Fibroblast of skin of scalp (primary cell): ENCODE results near the gene C16orf54.
"Not testable (repeated sequence)": the region's sequence is repeated elsewhere in the genome, so short reads cannot be mapped to it uniquely, and the experiment has no call there.

Experiments used
- DNase-seq: peaks from one replicate; pipeline ENCODE4 v3.0.0-alpha.2; 2013

C16orf54 gene

DNA sequence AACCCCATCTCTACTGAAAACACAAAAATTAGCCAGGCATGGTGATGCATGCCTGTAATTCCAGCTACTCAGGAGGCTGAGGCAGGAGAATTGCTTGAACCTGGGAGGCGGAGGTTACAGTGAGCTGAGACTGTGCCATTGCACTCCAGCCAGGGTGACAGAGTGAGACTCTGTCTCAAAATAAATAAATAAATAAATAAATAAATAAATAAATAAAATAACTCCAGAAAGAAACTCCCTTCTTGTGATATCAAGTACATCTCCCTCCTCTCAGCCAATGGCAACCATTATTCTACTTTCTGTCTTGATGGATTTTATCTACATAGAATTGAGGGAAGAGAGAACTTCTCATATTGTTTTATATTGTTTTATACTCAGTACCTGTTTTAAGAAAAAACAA lies 38.6 kb downstream of the C16orf54 start:
- DNase-seq: not testable (repeated sequence)

DNA sequence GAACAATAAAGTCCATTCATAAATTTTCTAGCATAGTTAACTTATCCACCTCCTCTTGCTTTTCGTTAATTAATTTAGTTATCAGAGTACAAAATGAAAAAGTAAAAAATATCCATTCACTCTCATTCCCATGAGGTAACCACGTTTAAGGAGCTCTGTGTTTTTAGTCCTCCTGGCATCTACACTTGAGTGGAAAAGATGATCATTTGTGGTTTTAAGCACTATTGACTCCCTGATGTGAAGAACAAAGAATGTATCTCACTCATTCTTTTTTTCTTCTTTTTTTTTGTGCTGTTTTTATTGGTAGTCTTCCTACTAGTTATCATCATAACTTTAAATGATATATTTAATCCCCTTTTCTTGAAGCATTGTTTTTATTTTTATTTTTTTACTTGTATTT lies 40.8 kb downstream of the C16orf54 start:
- no peak for DNase-seq

DNA sequence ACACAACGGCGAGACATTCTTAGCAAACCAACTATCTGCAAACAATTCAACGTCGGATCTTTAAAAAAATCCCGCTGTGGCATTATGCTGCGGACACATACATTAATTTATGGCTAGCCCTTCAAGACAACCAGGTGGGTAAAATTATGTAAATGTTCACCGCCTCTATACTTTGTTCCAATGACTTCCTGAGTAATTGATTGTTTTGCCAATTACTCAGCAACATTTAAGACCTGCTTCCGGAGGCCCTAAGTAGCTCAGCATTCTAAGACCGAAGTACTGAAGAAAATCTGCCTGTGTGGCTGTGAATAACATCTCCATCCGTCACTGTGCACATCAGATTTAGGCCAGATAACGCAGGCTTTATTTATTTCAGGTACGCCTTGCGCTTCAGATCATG lies 43.5 kb downstream of the C16orf54 start:
- no peak for DNase-seq

DNA sequence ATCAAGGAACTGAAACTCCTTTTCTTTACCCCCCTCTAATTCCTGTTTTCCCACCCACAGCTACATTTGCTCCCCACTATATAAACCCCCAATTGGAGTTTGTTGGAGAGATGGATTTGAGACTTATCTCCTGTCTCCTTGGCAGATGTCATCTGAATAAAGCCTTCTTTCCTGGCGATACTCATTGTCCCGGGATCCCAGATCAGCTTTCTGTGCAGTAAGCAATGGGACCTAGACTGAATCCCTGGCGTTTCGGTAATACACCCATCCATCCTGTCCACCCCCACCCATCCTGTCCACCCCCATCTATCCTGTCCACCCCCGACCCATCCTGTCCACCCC lies 44.6 kb downstream of the C16orf54 start:
- no peak for DNase-seq

DNA sequence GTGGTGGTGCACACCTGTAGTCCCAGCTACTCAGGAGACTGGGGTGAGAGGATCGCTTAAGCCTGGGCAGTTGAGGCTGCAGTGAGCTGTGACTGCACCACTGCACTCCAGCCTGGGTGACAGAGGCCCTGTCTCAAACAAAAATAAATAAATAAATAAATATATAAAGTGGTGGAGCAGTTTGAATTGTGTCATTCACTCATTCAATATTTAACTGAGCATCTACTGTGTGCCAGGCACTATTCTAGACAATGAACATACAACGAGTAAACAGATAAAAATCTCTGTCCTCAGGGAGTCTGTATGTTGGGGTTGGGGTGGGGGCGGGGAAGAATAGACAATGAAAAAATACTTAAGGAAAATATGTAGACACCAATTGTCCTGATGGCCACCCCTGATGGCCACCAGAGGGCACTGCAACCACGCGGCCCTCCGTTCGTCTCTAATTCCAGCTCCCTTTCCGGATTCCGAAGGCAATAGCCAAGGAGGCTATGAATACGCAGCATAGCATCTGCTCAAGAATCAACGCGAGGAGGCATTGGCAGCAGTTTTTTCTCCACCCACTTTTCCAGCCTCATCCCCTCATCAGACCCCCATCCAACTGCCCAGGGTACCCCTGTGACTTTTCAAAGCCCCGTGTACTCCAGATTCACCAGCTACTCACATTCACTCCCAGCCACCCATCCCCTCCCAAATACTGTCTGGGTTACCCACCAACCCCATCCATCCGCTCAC lies 45.4 kb downstream of the C16orf54 start:
- DNase-seq: peak; percentile 88

DNA sequence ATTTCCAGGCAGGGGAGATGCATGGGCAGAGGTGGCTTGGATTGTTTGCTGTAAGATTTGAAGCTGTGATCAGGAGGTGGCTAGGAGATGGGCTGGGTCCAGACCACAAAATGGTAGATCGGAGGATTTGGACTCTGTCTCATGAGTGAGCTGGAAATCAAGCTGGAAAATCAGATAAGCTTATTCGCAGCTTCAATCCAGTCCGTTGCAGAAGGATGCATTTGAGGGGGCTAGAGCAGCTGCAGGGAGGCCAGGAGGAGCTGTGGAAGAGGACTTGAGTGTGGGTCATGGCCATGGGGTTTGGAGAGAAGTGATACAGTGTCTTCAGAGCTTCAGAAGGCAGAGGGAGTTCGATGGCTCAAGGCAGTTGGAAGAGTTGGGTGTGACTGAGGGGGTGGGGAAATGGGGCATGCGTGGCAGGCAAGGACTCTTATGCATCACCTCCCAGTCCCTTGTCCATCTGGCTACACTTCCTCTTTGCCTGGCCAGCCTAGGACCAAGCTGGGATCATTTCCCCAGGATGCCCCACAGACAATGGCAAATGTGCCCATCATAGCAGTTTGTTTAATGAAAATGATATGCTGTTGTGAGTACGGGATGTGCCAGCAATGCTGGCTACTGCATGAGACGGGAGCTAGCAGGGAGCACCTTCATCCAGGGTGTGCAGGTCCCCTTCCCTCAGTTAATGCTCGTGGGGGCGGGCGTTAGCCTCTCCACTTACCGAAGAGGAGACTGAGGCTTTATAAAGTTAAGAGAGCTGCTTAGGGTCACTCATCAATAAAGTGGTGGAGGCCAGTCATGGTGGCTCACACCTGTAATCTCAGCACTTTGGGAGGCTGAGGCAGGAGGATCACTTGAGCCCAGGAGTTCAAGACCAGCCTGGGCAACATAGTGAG lies 46.2 kb downstream of the C16orf54 start:
- no peak for DNase-seq

DNA sequence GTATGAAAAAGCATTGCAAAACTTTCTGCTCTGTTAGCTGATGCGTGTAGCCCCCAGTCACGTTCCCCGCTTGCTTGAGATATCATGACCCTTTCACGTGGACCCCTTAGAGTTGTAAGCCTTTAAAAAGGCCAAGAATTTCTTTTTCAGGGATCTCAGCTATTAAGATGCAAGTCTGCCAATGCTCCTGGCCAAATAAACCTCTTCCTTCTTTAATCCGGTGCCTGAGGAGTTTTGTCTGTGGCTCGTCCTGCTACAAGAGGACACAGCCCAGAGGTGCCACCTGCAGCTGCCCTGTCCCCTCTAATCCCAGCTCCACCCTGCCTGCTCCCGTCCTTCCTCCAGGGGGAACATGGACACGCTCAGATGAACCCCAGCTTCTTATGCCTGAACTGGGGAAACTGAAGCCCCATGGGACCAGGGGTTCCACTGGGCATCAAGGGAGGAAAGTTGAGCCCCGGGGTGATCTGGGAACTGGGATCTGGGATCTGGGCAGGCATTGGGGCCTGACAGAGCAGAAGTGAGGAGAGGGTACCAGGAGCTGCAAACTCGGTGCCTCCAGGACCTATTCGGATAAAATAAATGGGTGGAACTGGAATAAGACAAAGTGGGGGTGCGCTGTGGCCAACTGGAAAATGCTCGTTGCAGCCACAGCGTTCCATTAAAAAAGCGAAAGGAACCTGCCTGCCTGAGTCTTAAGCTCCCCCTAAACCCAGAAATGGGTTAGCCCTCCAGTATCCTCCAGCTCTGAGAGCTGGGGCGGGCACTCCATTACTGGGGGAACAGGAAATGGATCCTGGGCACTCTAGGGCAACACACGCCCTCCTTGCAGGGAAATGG lies 47.1 kb downstream of the C16orf54 start:
- no peak for DNase-seq

DNA sequence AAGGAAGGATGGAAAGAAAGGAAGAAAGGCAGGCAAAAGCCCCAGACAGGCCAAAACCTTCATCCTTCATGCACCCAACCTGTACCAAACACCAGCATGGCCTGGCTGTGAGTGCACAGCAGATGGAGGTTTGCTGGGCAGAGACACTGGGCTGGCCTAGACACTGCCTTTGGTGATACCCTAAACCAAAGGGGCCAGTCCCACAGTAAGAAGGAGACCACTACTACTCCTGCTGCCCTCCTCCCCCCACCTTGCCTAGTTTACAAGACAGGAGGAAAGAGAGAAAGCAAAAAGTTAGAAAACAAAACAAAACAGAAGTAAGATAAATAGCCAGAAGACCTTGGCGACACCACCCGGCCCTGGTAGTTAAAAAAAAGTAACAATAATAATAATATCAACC lies 47.7 kb downstream of the C16orf54 start:
- DNase-seq: no peak

DNA sequence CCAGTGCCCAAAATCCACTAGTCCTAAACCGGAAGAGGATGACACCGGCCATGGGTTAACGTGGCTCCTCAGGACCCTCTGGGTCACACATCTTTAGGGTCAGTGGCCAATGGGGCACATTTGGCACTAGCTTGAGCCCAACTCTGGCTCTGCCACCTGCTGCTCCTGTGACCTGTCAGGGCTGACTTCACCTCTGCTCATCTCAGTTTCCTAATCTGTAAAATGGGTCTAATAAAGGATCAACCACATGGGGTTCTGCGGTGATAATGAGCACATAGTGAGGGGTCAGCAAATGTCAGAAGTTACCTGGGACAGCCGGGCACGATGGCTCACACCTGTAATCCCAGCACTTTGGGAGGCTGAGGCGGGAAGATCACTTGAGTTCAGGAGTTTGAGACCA lies 48.4 kb downstream of the C16orf54 start:
- DNase-seq: no peak

DNA sequence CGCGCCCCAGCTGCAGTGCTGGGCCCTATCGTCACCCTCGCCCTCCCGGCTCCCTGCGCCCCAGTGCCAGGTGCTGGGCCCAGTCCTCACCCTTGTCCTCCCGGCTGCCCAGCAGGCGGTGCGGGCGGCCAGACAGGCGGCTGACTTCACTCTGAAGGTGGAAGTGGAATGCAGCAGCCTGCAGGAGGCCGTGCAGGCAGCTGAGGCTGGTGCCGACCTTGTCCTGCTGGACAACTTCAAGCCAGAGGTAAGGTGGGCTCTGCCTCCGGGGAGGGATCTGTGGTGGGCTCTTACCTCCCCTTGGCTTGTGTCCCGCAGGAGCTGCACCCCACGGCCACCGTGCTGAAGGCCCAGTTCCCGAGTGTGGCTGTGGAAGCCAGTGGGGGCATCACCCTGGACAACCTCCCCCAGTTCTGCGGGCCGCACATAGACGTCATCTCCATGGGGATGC lies 48.9 kb downstream of the C16orf54 start:
- no peak for DNase-seq

DNA sequence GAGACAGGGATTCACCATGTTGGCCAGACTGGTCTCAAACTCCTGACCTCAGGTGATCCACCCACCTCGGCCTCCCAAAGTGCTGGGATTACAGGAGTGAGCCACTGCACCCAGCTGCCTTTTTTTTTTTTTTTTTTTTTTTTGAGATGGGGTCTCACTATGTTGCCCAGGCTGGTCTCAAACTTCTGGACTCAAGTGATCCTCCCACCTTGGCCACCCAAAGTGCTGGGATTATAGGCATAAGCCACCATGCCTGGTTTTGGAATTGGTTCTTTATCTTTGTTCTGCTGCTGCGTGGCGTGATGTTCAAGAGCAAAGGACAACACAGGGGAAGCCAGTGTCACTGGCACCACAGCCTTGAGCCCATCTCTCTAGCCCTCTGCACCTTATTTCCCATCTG lies 50.1 kb downstream of the C16orf54 start:
- not testable (repeated sequence) for DNase-seq

DNA sequence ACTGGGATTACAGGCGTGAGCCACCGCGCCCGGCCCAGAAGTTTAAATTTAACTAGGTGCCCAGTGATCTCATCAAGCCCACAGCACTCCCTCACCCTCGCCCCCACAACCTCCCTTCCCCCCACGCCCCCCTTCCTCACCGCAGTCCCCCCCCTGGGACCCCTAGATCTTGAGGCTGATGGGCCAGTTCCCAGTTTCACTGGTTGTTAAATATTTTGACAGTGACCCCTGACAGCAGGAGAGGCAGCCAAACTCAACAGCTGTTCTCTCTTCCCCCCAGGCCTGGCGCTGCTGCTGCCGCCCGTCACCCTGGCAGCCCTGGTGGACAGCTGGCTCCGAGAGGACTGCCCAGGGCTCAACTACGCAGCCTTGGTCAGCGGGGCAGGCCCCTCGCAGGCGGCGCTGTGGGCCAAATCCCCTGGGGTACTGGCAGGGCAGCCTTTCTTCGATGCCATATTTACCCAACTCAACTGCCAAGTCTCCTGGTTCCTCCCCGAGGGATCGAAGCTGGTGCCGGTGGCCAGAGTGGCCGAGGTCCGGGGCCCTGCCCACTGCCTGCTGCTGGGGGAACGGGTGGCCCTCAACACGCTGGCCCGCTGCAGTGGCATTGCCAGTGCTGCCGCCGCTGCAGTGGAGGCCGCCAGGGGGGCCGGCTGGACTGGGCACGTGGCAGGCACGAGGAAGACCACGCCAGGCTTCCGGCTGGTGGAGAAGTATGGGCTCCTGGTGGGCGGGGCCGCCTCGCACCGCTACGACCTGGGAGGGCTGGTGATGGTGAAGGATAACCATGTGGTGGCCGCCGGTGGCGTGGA lies 51.2 kb downstream of the C16orf54 start:
- DNase-seq: no peak

DNA sequence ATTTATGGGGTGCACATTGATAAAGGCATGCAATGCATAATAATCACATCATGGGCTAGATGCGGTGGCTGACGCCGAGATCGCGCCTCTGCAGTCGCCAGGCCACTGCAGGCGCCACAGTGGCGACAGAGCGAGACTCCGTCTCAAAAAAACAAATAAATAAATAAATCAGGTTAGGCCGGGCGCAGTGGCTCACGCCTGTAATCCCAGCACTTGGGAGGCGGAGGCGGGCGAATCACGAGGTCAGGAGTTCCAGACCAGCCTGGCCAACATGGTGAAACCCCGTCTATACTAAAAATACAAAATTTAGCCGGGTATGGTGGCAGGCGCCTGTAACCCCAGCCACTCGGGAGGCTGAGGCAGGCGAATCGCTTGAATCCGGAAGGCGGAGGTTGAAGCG lies 53.2 kb downstream of the C16orf54 start:
- not testable (repeated sequence) for DNase-seq
